Measurements from ENCODE around the gene SYCN. TPM values are rescaled to one million over a fixed set of nuclear protein-coding genes. Genes with fewer than 3 reads are reported as not detected.
A peak's percentile ranks its signal among the peaks of the same experiment; 100 is the strongest.
"Not testable (repeated sequence)": the region's sequence is repeated elsewhere in the genome, so short reads cannot be mapped to it uniquely, and the experiment has no call there.

The SYCN gene
- total RNA-seq, 2 experiments from 2014 or later: not detected

- no peaks in the 10 kb centered on the region for H3K36me3 Mint-ChIP-seq (ENCODE audit: low read depth)
- peaks cover 2% of the 10 kb centered on the region for H3K27me3 Mint-ChIP-seq
- H3K4me1 Mint-ChIP-seq: peaks cover 21% of the 10 kb centered on the region
- H3K27ac Mint-ChIP-seq: no peak overlapping the region
- ChIA-PET CTCF (interaction anchor here (0.7 kb wide), 1 partner anchor 118 kb away, joined by 4 read pairs; no protein-coding TSS in a partner anchor), POLR2A (interaction anchor here (0.9 kb wide), 1 partner anchor 12 kb away, joined by 3 read pairs; no protein-coding TSS in a partner anchor)
- H3K9me3 Mint-ChIP-seq: no peaks in the 10 kb centered on the region
- no peak overlapping the region for H3K4me3 Mint-ChIP-seq
- no peak for DNase-seq
These were observed 36.4 kb upstream of the SYCN start for GRCh38 chr19:39240421-39240820.

- peaks cover 2% of the 10 kb centered on the region for H3K27me3 Mint-ChIP-seq
- no peak overlapping the region for H3K27ac Mint-ChIP-seq
- CTCF ChIA-PET: no interaction called here
- peaks cover 21% of the 10 kb centered on the region for H3K4me1 Mint-ChIP-seq
- H3K9me3 Mint-ChIP-seq: no peaks in the 10 kb centered on the region
- POLR2A ChIA-PET: no interaction called here
- H3K36me3 Mint-ChIP-seq (ENCODE audit: low read depth): no peaks in the 10 kb centered on the region
- no peak for DNase-seq
- no peak overlapping the region for H3K4me3 Mint-ChIP-seq
These were observed 34.9 kb upstream of the SYCN start for GRCh38 chr19:39238944-39239343.

- no peak for DNase-seq
- no peak overlapping the region for H3K4me3 Mint-ChIP-seq
- no peaks in the 10 kb centered on the region for H3K9me3 Mint-ChIP-seq
- H3K27me3 Mint-ChIP-seq: peaks cover 2% of the 10 kb centered on the region
- ChIA-PET POLR2A (no interaction called here), CTCF (no interaction called here)
- H3K4me1 Mint-ChIP-seq: peaks cover 21% of the 10 kb centered on the region
- H3K36me3 Mint-ChIP-seq (ENCODE audit: low read depth): no peaks in the 10 kb centered on the region
- H3K27ac Mint-ChIP-seq: no peak overlapping the region
These were observed 34.1 kb upstream of the SYCN start for GRCh38 chr19:39238209-39238608.

DNA sequence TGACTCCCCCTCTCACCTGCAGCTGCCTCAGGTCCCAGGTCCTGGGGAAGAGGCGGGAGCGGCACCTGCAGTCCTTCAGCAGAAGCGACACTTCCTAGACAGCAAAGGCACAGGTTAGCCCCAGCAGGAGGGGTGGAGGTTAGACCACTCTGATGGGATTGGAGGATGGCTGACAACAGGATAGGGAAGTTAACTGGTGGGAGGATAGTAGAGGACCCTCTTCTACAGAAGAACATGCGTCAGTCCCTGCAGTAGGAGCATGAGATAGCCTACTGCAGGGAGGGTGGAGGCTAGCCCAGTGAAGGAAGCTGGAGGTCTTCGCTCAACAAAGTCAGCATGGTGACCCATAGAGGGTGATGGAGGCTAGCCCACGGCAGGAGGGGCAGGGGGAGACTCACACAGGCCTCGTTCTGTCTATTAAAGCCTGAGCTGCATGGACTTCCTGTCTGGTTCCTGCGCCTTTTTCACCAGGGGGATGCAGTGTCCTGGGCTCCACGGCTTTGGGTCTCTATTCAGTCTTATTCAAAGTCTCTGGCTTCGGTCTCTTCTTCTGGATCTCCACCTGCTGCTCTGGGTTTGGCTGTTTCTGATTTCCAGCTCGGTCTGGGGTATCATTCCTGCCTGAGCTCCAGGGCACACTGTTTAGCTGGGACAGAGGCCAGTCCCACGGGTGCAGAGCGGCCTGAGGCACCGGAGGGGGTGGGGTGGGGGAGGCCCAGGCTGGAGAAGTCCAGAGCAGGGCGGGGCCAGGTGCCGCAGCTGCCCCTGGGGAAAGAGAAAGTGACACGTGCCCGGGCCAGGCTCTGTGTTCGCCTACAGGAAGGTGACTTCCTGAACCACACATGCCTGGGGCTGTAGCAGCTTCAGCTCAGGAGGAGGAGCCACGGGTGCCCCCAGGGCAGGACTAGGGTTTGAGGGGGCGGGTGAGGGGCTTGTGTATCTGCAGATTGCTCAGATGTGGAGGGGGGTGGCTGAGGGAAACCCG is 33.4 kb upstream of the SYCN start:
- POLR2A ChIA-PET: interaction anchor here (0.7 kb wide), 1 partner anchor 71 kb away, joined by 3 read pairs; no protein-coding TSS in a partner anchor
- DNase-seq: peak; percentile 49
- peaks cover 2% of the 10 kb centered on the region for H3K27me3 Mint-ChIP-seq
- CTCF ChIA-PET: no interaction called here
- no peak overlapping the region for H3K4me3 Mint-ChIP-seq
- no peaks in the 10 kb centered on the region for H3K9me3 Mint-ChIP-seq
- H3K4me1 Mint-ChIP-seq: peaks cover 21% of the 10 kb centered on the region
- no peak overlapping the region for H3K27ac Mint-ChIP-seq
- H3K36me3 Mint-ChIP-seq (ENCODE audit: low read depth): no peaks in the 10 kb centered on the region

DNA sequence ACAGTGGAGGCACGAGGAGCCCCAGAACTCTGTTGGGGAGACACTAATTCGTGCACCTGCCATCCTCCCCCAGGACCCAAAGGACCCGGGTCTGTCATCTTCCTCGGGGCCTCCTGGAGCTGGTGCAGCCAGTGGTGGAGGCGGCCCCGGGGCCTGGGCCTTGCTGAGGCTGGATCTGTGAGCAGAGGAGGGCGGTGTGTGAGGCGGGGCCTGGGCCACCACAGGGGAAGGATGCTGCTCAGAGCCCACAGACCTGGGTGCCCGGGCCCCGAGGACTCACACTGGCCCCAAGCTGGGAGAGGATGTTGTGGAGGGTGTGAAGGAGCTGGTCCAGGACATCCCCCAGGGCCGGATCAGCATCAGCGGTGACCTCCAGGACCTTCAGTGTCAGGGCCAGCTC is 32.5 kb upstream of the SYCN start:
- H3K4me3 Mint-ChIP-seq: no peak overlapping the region

GRCh38 chr19:39232708-39233107 is 28.6 kb upstream of the SYCN start:
- POLR2A ChIA-PET: no interaction called here
- peaks cover 12% of the 10 kb centered on the region for H3K4me1 Mint-ChIP-seq
- H3K27ac Mint-ChIP-seq: no peak overlapping the region
- no peaks in the 10 kb centered on the region for H3K36me3 Mint-ChIP-seq (ENCODE audit: low read depth)
- peaks cover 2% of the 10 kb centered on the region for H3K27me3 Mint-ChIP-seq
- no peak for DNase-seq
- no peaks in the 10 kb centered on the region for H3K9me3 Mint-ChIP-seq
- CTCF ChIA-PET: no interaction called here
- no peak overlapping the region for H3K4me3 Mint-ChIP-seq

More for the DNA sequence above, 32.5 kb upstream of the SYCN start:
- Mint-ChIP-seq H3K9me3 (no peaks in the 10 kb centered on the region), H3K27ac (no peak overlapping the region), H3K27me3 (peaks cover 2% of the 10 kb centered on the region), H3K4me1 (peaks cover 21% of the 10 kb centered on the region), H3K36me3 (ENCODE audit: low read depth) (no peaks in the 10 kb centered on the region)
- DNase-seq: peak; percentile 38
- POLR2A ChIA-PET: no interaction called here
- CTCF ChIA-PET: interaction anchor here (0.7 kb wide), 1 partner anchor 551 kb away, joined by 3 read pairs; no protein-coding TSS in a partner anchor

DNA sequence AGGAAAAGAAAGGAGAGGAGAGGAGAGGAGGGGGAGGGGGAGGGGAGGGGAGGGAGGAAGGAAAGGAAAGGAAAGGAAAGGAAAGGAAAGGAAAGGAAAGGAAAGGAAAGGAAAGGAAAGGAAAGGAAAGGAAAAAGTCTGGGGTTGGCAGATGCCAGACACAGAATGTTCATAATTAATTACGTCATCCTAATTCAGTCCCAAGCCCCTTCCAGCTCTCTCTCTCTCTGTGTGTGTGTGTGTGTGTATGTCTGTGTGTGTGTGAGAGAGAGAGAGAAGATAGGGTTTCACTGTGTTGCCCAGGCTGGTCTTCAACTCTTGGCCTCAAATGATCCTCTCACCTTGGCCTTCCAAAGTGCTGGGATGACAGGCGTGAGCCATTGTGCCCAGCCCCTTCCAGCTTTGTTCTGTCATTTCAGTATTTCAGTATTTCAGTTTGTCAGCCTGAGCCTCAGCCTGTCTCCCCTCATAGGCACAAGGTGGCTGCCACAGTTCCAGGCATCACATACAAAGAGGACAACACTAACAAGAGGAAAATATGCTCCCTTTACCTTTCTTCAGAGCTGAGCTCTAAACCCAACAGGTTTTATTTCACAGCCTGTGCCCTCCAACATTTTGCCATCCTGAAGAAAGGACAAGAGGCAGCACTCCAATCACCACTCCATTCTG is 26.2 kb upstream of the SYCN start:
- H3K9me3 Mint-ChIP-seq: no peaks in the 10 kb centered on the region
- POLR2A ChIA-PET: no interaction called here
- H3K4me3 Mint-ChIP-seq: no peak overlapping the region
- peaks cover 14% of the 10 kb centered on the region for H3K27me3 Mint-ChIP-seq
- DNase-seq: no peak
- H3K4me1 Mint-ChIP-seq: no peaks in the 10 kb centered on the region
- H3K27ac Mint-ChIP-seq: no peak overlapping the region
- CTCF ChIA-PET: interaction anchor here (1.2 kb wide), 1 partner anchor 12 kb away, joined by 3 read pairs; no protein-coding TSS in a partner anchor
- no peaks in the 10 kb centered on the region for H3K36me3 Mint-ChIP-seq (ENCODE audit: low read depth)

DNA sequence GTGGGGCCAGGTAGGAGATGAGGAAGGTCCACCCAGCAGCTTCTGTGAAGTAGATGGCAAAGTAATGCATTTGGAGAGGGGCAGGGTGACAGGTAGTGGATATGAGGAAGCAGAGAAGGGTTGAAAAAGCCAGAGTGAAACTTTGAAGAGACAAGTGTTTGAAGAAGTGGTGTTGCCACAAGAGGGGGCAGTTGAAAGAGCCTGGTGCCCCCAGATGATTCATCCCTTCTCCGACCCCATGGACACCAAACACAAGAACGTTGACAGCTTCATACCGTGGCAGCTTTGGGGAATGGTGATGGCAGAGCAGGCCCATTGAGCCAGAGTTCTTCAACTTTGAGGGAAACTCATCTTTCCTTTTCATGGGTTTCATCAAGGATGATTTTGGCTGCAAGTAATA is 20.8 kb upstream of the SYCN start:
- Mint-ChIP-seq H3K36me3 (ENCODE audit: low read depth) (no peaks in the 10 kb centered on the region), H3K9me3 (no peaks in the 10 kb centered on the region), H3K4me3 (no peak overlapping the region), H3K4me1 (no peaks in the 10 kb centered on the region), H3K27ac (no peak overlapping the region), H3K27me3 (peaks cover 31% of the 10 kb centered on the region)
- POLR2A ChIA-PET: no interaction called here
- CTCF ChIA-PET: no interaction called here
- no peak for DNase-seq

DNA sequence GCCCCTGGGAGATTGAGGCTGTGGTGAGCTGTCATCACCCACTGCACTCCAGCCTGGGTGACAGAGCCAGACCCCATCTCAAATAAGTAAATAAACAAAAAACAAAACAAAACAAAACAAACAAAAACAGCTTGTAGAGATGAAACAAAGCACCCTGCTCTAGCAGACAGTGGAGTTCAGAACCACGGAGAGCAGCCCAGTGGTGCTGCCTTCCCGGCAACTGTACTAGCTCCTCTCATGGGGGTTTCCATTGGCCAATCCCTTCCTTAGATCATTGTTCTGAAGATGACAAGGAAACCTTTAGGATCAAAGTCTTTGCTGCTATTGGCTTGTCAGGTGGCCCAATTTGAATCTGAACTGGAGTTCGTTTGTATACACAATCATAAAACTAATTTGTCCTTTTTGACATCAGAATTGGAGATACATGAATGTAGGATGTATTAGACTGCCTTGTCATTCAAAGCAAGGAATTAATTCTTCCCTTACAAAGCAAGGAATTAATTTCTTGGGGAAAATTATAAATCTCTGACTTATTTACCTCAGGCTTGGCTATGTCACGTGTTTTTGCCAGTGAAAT is 19.7 kb upstream of the SYCN start:
- DNase-seq: peak; percentile 36
- H3K27me3 Mint-ChIP-seq: peaks cover 31% of the 10 kb centered on the region
- H3K9me3 Mint-ChIP-seq: no peaks in the 10 kb centered on the region
- ChIA-PET POLR2A (no interaction called here), CTCF (no interaction called here)
- no peak overlapping the region for H3K4me3 Mint-ChIP-seq
- H3K36me3 Mint-ChIP-seq (ENCODE audit: low read depth): no peaks in the 10 kb centered on the region
- H3K4me1 Mint-ChIP-seq: no peaks in the 10 kb centered on the region
- H3K27ac Mint-ChIP-seq: no peak overlapping the region

DNA sequence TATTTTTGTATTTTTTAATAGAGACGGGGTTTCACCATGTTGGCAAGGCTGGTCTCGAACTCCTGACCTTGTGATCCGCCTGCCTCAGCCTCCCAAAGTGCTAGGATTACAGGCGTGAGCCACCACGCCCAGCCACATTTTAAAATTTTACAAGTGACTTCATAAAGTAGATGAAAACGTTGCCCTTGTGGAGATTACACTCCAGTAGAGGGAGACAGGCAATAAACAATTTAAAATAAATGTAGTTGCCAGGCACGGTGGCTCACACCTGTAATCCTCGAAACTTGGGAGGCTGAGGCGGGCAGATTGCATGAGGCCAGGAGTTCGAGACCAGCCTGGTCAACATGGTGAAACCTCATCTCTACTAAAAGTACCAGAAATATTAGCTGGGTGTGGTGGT is 15.0 kb upstream of the SYCN start:
- H3K9me3 Mint-ChIP-seq; H3K36me3 Mint-ChIP-seq (ENCODE audit: low read depth); POLR2A ChIA-PET; H3K4me3 Mint-ChIP-seq; H3K4me1 Mint-ChIP-seq; DNase-seq; H3K27ac Mint-ChIP-seq: not testable (repeated sequence)
- CTCF ChIA-PET: interaction anchor here (0.7 to 1.6 kb wide), 2 partner anchors 10 to 111 kb away, joined by 3 read pairs; no protein-coding TSS in a partner anchor
- H3K27me3 Mint-ChIP-seq: peaks cover 16% of the 10 kb centered on the region

GRCh38 chr19:39218230-39219007 is 14.4 kb upstream of the SYCN start:
- H3K4me3 Mint-ChIP-seq: no peak overlapping the region
- no peak overlapping the region for H3K27ac Mint-ChIP-seq
- no peaks in the 10 kb centered on the region for H3K36me3 Mint-ChIP-seq (ENCODE audit: low read depth)
- H3K4me1 Mint-ChIP-seq: no peaks in the 10 kb centered on the region
- no peaks in the 10 kb centered on the region for H3K9me3 Mint-ChIP-seq
- H3K27me3 Mint-ChIP-seq: peaks cover 12% of the 10 kb centered on the region
- POLR2A ChIA-PET: no interaction called here
- no peak for DNase-seq
- CTCF ChIA-PET: interaction anchor here (0.7 to 1.6 kb wide), 2 partner anchors 11 to 111 kb away, joined by 3 read pairs; no protein-coding TSS in a partner anchor

GRCh38 chr19:39217094-39217493 is 13.0 kb upstream of the SYCN start:
- no peaks in the 10 kb centered on the region for H3K9me3 Mint-ChIP-seq
- no peak for DNase-seq

More at GRCh38 chr19:39217094-39217493, 13.0 kb upstream of the SYCN start:
- CTCF ChIA-PET: interaction anchor here (0.6 kb wide), 1 partner anchor 858 kb away, joined by 3 read pairs; no protein-coding TSS in a partner anchor
- no peaks in the 10 kb centered on the region for H3K4me1 Mint-ChIP-seq
- H3K4me3 Mint-ChIP-seq: no peak overlapping the region
- POLR2A ChIA-PET: no interaction called here
- peaks cover 11% of the 10 kb centered on the region for H3K27me3 Mint-ChIP-seq
- H3K36me3 Mint-ChIP-seq (ENCODE audit: low read depth): no peaks in the 10 kb centered on the region
- H3K27ac Mint-ChIP-seq: no peak overlapping the region

All from activated CD4-positive, alpha-beta memory T cell treated with anti-CD3 and anti-CD28 coated beads, Interleukin-2, amount 10 ng/mL, durations not matched to agents 7 days and 5 days (primary cell).